Ectodermal cell (in vitro differentiated cells): Measurements from ENCODE around the gene DUSP9.

Experiments used
- H3K27ac ChIP-seq: 2 replicates; pipeline ENCODE4 v1.7.0; 2013; ENCODE audit warnings: mild to moderate bottlenecking, low read depth, low read length; ENCODE audit not compliant: insufficient read depth, poor library complexity, severe bottlenecking
- H3K27me3 ChIP-seq: 2 replicates; pipeline ENCODE4 v1.7.0; 2013; ENCODE audit warnings: mild to moderate bottlenecking, low read length; ENCODE audit not compliant: insufficient read depth, control insufficient read depth, poor library complexity, severe bottlenecking
- H3K36me3 ChIP-seq: one replicate; pipeline ENCODE4 v1.7.0; 2013; ENCODE audit warnings: low read length; ENCODE audit not compliant: control insufficient read depth, insufficient read depth
- H3K4me1 ChIP-seq: one replicate; pipeline ENCODE4 v1.7.0; 2013; ENCODE audit warnings: low read length; ENCODE audit not compliant: control insufficient read depth, insufficient read depth
- H3K4me3 ChIP-seq: 2 replicates; pipeline ENCODE4 v1.7.0; 2013; ENCODE audit warnings: low read depth, low read length, control low read depth; ENCODE audit not compliant: insufficient read depth
- H3K9me3 ChIP-seq: 2 replicates; pipeline ENCODE4 v1.7.0; 2013; ENCODE audit warnings: mild to moderate bottlenecking, low read length, moderate library complexity; ENCODE audit not compliant: control insufficient read depth
- WGBS, 2 experiments: methylation state at CpG; one replicate each; pipeline ENCODE4 v1.1.7; 2013; ENCODE audit warnings: missing lambda C conversion rate in 2 of 2; 5-methylcytosine and 5-hydroxymethylcytosine counted together

Gene DUSP9

DNA sequence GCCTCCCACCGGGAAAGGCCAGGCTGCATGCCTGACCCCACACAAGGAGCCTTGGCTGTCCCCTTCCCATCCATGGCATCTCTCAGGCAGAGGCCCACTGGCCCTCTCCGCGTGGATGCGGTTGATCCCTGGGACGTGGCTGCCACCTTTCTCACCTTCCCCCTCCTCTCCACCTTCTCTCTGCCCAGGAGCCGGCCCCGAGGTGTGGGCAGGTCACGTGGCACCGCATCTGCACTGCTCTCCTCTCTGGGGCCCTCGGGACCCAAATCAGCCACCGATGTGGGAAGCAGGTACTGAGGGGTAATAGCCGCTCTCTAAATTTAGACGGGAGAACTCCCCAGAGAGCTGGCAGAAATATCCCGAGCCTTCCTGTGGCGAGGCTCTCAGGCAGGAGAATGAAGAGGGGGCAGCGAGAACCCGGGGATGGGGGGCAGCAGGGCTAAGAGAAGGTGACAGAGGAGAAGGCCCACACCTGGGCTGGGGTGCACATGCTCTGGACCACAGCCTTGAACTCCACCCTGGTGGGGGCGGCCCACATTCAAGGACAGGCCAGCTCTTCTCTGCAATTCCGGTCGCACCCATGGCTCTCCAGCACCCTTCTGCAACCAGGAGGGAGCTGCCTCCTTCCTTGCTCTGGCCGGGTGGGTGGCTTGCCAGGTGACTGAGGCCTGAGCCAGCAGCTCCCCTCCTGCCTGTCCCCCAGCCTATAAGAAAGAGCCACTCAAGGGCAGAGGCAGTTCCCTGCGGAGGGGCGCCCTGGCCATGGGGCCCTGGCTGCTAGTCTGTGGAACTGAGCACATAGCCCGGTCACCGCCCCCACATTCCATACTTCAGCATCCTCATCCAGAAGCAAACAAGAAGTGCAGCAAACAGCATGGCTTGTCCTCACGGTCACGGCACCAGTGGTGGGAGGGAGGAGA, 9.6 kb upstream of the DUSP9 start:
- Histone ChIP-seq H3K27me3 (peaks cover 23% of the 10 kb centered on the region), H3K4me1 (peaks cover 4% of the 10 kb centered on the region), H3K36me3 (no peaks in the 10 kb centered on the region), H3K4me3 (no peak overlapping the region), H3K9me3 (no peaks in the 10 kb centered on the region), H3K27ac (no peak overlapping the region)
- 84 to 91% methylated on average over 25 of the region's 27 CpGs for WGBS, 2 experiments

- Histone ChIP-seq H3K4me1 (peaks cover 5% of the 10 kb centered on the region), H3K36me3 (no peaks in the 10 kb centered on the region), H3K4me3 (no peak overlapping the region), H3K27ac (no peak overlapping the region), H3K9me3 (no peaks in the 10 kb centered on the region), H3K27me3 (peaks cover 29% of the 10 kb centered on the region)
- 92 to 94% methylated on average over 6 of the region's 6 CpGs for WGBS, 2 experiments
Measured at GRCh38 chrX:153638041-153638371, 9.0 kb upstream of the DUSP9 start.

GRCh38 chrX:153638436-153639176, 8.4 kb upstream of the DUSP9 start:
- peaks cover 10% of the 10 kb centered on the region for H3K4me1 ChIP-seq
- H3K4me3 ChIP-seq: no peak overlapping the region
- no peaks in the 10 kb centered on the region for H3K9me3 ChIP-seq
- H3K36me3 ChIP-seq: no peaks in the 10 kb centered on the region
- no peak overlapping the region for H3K27ac ChIP-seq
- H3K27me3 ChIP-seq: peaks cover 35% of the 10 kb centered on the region
- 85 to 88% methylated on average over 20 of the region's 20 CpGs for WGBS, 2 experiments

GRCh38 chrX:153639177-153640044, 7.6 kb upstream of the DUSP9 start:
- H3K9me3 ChIP-seq: no peaks in the 10 kb centered on the region
- no peak overlapping the region for H3K4me3 ChIP-seq
- H3K27ac ChIP-seq: no peak overlapping the region
- 87 to 89% methylated on average over 26 to 28 of the region's 28 CpGs for WGBS, 2 experiments
- peaks cover 10% of the 10 kb centered on the region for H3K4me1 ChIP-seq
- H3K36me3 ChIP-seq: no peaks in the 10 kb centered on the region
- H3K27me3 ChIP-seq: peaks cover 43% of the 10 kb centered on the region

DNA sequence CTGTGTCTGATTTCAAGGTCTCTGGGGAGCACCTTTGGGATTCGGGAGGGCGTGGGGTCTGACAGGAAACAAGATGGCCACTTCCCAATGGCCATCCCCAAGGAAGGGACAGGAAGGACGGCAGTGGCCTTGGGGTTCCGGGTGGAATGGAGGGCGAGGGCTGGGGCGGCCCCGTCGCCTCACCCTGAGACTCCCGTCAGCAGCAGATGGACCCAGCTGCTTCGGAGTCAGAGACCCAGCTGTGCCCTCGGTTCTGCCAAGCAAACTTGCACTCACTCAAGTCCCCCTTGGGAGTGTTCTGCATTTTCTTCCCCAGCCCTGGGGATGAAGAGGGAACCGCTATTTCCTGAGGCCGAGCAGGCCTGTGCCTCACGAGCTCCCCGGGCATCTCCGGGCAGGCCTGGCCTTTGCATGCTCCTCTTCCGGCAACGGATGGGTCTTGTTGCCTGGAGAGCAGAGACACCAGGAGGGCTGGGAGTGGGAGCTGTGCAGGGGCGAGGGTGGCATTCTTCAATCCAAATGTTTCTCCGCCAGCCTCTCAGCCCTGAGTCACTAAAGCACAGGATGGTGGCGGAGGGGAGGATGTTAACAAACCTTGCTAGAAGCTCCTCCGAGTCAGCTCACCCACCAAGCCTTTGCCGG, 6.8 kb upstream of the DUSP9 start:
- WGBS, 2 experiments: 92% methylated on average over 23 of the region's 23 CpGs
- peaks cover 10% of the 10 kb centered on the region for H3K4me1 ChIP-seq
- H3K27ac ChIP-seq: no peak overlapping the region
- no peaks in the 10 kb centered on the region for H3K36me3 ChIP-seq
- H3K27me3 ChIP-seq: peaks cover 50% of the 10 kb centered on the region
- H3K9me3 ChIP-seq: no peaks in the 10 kb centered on the region
- H3K4me3 ChIP-seq: no peak overlapping the region

DNA sequence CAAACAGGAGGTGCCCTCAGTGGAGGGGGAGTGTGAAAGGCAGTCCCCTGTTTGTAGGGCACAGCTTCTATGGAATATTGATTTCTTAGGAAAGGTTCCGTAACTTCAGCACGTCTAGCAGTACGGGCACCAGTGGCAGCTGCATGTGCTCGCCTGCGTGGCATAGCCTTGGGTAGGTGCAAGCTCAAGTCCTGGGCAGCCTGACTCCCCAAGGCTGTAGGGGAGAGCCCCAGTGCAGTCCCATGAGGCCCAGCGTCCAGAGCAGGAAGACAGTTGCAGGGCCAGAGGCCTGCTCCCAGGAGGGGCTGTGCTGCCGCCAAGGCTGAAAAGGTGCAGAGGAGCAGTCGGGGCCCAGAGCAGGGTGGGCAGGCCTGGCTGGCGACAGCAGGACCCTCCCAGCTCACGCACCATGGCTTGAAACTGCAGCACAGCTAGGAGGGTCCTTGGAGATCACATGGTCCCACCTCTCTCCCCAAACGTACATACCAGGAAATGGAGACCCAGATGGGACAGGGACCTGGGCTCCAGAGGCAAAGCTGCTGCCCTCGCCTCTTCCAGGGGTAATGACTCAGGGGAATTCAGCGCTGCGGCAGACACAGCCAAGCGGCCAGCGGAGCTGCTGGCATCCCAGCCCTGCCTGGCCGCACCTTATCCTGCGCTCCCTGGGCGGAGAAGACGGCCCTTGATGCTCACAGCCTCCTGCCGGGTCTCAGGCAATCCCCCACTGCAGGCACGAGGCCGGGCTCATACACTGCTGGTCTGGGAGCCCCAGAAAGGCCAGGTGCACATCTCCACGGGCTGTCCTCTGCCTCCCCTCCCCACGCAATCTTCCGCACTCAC, 6.0 kb upstream of the DUSP9 start:
- peaks cover 58% of the 10 kb centered on the region for H3K27me3 ChIP-seq
- H3K4me3 ChIP-seq: peak overlapping the region; percentile 16
- H3K9me3 ChIP-seq: no peaks in the 10 kb centered on the region
- WGBS, 2 experiments: 41 to 43% methylated on average over 26 of the region's 26 CpGs
- H3K4me1 ChIP-seq: peaks cover 10% of the 10 kb centered on the region
- no peak overlapping the region for H3K27ac ChIP-seq
- no peaks in the 10 kb centered on the region for H3K36me3 ChIP-seq

GRCh38 chrX:153641627-153642026, 5.4 kb upstream of the DUSP9 start:
- Histone ChIP-seq H3K9me3 (no peaks in the 10 kb centered on the region), H3K36me3 (no peaks in the 10 kb centered on the region), H3K4me1 (peaks cover 10% of the 10 kb centered on the region), H3K27me3 (peaks cover 65% of the 10 kb centered on the region), H3K27ac (no peak overlapping the region), H3K4me3 (peak overlapping the region; percentile 16)
- WGBS, 2 experiments: 3 to 4% methylated on average over 5 to 8 of the region's 8 CpGs

- Histone ChIP-seq H3K9me3 (no peaks in the 10 kb centered on the region), H3K27ac (no peak overlapping the region), H3K27me3 (peaks cover 70% of the 10 kb centered on the region), H3K4me3 (peak overlapping the region; percentile 16), H3K36me3 (no peaks in the 10 kb centered on the region), H3K4me1 (peaks cover 10% of the 10 kb centered on the region)
- WGBS, 2 experiments: 1% methylated on average over 51 to 62 of the region's 62 CpGs
Measured at GRCh38 chrX:153642051-153642654, 4.8 kb upstream of the DUSP9 start.
